GM21717 (cell line): ENCODE data around the gene CASKIN1.
"Not testable (repeated sequence)": the region's sequence is repeated elsewhere in the genome, so short reads cannot be mapped to it uniquely, and the experiment has no call there.

Experiments used
- ATAC-seq: cut with Tn5 transposase; IDR thresholded peaks from one replicate; pipeline ENCODE4 v1.9.1; 2021; ENCODE audit warnings: mild to moderate bottlenecking, moderate library complexity; ENCODE audit not compliant: unreplicated experiment

Gene CASKIN1, protein sequence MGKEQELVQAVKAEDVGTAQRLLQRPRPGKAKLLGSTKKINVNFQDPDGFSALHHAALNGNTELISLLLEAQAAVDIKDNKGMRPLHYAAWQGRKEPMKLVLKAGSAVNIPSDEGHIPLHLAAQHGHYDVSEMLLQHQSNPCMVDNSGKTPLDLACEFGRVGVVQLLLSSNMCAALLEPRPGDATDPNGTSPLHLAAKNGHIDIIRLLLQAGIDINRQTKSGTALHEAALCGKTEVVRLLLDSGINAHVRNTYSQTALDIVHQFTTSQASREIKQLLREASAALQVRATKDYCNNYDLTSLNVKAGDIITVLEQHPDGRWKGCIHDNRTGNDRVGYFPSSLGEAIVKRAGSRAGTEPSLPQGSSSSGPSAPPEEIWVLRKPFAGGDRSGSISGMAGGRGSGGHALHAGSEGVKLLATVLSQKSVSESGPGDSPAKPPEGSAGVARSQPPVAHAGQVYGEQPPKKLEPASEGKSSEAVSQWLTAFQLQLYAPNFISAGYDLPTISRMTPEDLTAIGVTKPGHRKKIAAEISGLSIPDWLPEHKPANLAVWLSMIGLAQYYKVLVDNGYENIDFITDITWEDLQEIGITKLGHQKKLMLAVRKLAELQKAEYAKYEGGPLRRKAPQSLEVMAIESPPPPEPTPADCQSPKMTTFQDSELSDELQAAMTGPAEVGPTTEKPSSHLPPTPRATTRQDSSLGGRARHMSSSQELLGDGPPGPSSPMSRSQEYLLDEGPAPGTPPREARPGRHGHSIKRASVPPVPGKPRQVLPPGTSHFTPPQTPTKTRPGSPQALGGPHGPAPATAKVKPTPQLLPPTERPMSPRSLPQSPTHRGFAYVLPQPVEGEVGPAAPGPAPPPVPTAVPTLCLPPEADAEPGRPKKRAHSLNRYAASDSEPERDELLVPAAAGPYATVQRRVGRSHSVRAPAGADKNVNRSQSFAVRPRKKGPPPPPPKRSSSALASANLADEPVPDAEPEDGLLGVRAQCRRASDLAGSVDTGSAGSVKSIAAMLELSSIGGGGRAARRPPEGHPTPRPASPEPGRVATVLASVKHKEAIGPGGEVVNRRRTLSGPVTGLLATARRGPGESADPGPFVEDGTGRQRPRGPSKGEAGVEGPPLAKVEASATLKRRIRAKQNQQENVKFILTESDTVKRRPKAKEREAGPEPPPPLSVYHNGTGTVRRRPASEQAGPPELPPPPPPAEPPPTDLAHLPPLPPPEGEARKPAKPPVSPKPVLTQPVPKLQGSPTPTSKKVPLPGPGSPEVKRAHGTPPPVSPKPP (N-terminal part only)

DNA sequence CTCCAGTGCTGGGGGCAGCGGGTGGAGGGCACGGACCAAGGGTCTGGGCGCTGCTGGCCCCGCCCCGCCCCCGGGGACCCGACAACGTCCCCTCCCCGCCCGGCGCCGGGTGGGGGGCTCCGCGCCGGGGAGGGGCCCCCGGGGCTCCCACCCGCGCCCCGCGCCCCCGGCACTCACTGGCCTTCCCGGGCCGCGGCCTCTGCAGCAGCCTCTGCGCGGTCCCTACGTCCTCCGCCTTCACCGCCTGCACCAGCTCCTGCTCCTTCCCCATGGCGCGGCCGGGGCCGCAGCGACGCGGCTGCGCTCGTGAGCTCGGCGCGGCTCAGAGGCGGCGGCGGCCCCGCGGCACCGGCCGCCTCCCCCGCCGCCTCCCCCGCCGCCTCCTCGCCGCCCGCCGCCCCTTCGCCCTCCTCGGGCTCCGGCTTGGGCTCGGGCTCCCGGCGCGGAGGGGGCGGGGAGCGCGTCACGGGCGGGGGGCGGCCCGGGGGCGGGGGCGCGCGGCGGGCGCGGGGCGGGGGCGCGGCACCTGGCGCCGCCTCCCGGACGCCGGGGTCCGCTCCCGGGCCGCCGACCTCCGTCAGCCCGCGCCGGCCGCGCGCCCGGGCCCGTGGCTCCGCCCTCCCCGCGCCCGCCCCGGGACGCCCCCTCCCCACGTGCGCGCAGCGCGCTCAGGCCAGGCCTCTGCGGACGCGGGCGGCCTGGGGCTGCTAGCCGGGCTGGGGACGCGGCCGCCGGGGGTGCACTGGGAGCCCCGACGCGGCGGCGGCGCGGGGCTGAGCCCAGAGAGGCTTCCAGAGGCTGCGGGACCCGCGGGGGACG is at the start of gene CASKIN1:
CASKIN1 (minus strand) TSS at position 444 of the 819 bp plus-strand sequence; CDS start at position 271, 173 bp downstream.
- no peak for ATAC-seq

DNA sequence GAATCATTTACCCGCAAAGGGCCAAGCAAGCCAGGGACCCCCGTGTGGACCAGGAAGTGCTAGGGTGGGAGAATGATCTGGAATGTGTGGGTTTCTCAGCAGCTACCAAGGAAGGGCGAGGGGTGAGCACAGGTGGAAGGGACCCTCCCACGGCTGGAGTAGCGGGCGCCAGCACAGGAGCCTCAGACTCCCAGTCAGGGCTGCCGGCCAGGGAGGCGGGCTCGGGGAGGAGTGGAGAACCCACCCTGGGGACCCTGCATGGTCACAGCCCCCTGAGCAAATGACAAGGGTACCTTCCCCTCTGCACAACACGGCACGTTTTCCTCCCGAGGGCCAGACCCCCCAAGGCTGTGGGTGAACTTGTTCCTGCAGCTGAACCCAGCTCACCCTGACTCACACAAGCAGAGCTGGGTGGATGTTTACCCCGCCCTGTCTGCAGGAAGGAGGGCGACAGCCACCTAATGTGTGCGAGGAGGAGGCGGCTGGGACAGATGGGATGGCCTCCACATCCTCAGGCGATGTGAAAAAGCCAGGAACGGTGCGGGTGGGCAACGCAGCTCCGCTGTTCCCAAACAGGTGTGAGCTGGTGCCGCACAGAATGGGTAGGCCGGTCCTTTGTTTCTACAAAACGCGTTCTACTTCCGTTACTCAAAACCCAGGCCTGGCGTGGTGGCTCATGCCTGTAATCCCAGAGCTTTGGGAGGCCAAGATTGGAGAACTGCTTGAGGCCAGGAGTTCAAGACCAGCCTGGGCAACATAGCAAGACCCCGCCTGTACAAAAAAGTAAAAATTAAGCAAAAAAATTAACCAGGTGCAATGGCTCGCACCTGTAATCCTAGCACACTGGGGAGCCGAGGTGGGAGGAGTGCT is 48.8 kb upstream of the CASKIN1 start:
- no peak for ATAC-seq

DNA sequence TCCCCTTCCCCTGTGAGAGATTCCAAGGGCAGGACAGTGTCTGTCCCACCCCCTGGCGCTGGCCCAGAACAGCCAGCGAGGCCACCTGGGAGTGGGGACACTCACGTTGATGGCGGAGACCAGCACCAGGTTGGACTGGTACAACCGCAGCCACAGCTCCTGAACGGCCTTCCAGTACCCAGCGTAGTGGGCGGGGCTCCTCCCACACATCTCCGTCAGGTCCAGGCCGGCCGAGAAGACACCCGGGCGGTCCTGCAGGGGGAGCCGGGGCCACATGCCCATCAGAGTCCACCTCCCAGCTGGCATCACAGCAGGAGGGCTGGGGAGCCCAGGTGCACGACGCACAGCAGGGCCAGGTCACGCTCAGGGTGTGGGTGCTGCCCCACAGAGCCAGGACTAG is 47.9 kb upstream of the CASKIN1 start:
- no peak for ATAC-seq

DNA sequence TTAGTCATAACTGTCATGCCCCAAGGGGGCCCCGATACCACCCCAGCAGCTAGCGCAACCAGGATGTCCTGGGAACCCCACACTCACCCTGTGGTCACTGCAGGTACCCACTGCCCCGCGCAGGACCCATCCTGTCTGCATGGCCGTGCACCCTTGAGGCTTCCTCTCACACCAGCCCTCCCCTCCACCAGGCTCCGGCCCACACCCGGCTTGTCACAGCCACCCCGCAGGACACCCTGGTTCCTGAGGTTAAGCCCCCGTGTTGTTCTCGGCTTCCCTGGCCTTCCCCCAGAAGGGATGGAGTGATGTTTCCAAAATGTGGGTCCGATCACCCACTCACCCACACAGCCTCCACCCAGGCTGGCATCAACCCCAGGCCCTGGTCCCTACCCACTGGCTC is 47.4 kb upstream of the CASKIN1 start:
- ATAC-seq: no peak

DNA sequence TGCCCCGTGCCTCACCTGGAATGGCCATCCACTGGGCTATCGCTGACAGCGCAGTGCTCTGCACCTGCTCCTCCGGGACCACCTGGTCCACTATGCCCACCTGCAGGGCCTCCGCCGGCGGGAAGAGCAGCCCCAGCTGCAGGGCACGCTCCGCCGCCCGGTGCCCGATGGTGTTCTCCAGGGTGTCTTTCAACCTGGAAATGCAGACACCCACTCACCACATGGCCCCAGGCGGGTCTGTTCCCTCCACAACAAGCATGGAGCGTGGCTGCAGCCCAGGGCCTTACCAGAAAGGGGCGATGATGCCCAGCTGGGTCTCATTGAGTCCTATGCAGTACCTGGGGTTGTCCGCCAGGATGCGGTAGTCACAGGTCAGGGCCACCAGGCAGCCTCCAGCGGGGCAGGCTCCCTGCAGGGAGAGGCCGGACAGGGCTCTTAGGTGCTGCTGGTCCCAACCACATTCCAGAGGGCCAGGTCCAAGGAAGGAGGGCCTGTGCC is 46.7 kb upstream of the CASKIN1 start:
- ATAC-seq: no peak

- ATAC-seq: no peak
Observed at GRCh38 chr16:2242598-2242997, 46.2 kb upstream of the CASKIN1 start.

DNA sequence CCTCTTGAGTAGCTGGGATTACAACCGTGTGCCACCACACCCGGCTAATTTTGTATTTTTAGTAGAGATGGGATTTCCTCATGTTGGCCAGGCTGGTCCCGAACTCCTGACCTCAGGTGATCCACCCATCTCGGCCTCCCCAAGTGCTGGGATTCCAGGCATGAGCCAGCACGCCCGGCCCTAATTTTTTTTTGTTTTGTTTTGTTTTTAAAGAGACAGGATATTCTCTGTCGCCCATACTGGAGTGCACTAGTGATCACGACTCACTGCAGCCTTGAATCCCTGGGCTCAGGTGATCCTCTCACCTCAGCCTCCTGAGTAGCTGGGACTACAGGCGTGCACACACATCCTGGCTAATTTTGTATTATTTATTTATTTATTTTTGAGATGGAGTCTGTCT is 43.9 kb upstream of the CASKIN1 start:
- not testable (repeated sequence) for ATAC-seq

- no peak for ATAC-seq
Observed at GRCh38 chr16:2238838-2239675, 42.7 kb upstream of the CASKIN1 start.

DNA sequence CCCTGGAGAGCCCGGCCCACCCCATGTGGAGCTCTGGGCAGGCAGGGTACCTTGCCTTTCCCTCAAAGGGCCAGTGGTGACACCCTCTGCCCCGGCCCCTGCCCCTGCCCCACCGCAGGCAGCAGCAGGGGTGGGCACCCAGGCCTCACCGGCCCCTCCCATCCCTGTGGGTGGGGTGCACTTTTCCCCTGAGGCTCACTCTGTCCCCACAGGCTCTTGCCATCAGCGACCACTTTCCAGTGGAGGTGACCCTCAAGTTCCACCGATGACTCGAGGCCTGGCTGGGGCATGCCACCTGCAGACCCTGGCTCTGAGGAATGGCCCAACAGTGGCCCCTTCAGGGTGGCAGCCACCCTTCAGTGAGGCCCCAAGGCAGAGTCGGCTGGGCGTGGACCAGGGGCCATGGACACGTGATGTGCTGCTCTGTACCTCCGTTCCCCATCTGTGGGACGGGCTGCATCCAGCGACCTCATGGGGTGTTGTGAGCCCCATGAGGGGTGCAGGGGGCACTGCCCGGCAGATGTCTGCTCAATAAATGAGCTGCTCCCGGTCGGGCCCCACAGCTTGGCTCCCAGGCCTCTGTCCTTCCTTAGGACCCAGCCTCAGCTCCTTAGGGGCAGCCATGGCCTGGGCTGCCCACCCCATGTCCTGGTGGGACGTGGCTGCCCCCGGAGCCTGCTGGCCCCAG is 41.9 kb upstream of the CASKIN1 start:
- ATAC-seq: no peak

DNA sequence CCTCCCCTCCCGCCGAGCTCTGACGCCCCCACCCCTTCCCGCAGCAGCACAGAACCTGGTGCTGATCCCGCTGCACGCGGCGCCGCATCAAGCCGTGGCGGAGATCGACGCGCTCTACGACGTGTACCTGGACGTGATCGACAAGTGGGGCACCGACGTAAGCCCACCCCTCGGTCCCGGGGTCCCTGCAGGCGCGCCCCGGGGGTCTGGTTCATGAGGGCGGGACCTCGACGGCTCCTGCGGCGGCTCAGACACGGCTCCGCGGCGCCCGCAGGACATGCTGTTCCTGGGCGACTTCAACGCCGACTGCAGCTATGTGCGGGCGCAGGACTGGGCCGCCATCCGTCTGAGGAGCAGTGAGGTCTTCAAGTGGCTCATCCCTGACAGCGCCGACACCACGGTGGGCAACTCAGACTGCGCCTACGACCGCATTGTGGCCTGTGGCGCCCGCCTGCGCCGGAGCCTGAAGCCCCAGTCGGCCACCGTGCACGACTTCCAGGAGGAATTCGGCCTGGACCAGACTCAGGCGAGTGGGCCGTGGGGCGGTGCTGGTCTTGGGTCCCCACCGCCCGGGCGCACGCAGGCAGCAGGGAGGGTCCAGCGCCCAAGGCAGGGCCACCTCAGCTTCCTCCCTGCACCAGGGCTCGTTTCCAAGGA is 41.2 kb upstream of the CASKIN1 start:
- no peak for ATAC-seq

DNA sequence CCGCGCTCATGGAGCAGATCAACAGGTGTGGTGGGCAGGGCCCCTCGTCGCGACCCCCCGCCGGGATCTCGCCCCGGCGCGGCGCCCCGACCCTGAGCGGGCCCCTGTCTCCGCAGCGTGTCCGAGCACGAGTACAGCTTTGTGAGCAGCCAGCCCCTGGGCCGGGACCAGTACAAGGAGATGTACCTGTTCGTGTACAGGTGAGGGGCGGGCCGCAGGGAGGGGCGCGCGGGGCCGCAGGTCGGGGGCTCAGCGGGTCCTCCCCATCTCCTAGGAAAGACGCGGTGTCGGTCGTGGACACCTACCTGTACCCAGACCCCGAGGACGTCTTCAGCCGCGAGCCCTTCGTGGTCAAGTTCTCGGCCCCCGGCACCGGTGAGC is 40.7 kb upstream of the CASKIN1 start:
- ATAC-seq: no peak

GRCh38 chr16:2236337-2237101 is 40.1 kb upstream of the CASKIN1 start, which contains the start of gene DNASE1L2:
Gene DNASE1L2, plus strand, starts transcription at chr16:2236444. Its CDS starts 373 bp downstream, at chr16:2236817.
- no peak for ATAC-seq

DNA sequence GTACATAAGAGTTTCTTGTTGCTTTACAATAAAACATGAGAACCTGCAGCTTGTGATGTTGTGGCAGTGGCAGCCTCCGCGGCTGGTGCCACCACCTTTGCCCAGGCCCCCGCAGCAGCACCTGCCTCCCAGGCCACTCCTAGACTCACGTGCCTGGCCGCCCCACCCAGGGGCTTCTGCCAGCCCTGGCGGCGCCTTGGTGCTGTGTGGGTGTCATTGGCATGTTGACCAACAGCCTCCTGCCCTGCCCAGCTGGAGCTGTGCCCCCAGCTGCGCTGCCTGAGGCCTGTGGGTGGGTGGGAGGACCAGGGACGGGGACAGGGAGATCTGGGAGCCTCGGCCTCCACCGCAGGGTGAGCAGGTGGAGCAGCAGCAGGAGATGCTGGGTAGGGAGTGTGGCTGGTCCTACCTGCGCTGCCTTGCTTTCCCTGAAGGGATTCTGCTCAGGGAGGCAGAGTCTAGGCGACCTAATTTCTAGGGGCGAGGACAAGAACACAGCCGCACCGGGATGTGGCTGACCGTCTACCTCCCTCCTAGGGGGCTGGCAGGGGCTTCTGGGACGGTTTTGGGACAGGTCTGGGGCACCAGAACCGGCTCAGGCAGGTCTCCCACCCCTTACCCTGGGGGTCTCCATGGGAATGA is 39.4 kb upstream of the CASKIN1 start:
- ATAC-seq: no peak

GRCh38 chr16:2235234-2235651 is 38.8 kb upstream of the CASKIN1 start:
- no peak for ATAC-seq

DNA sequence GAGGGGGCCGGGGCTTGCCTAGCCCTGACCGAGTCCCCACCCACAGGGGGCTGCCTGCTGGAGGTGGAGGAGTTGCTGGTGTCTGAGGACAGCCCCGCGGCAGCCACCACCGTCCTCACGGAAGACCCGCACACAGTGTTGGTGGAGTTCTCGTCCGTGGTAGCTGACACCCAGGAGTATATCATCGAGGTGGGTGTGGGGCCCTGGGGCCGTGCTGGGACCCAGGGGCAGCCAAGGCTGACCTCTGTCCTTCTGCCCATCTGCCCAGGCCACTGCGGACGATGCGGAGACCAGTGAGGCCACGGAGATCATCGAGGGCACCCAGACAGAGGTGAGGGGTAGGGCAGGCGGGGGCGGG is 38.4 kb upstream of the CASKIN1 start:
- no peak for ATAC-seq
